Hypothalamus (tissue), 51 donors: ENCODE measurements around the gene CASS4.

Experiments used
- DNase-seq, 51 donors: peaks; one replicate each; lab custom pipeline; 2025; lab: John Stamatoyannopoulos, UW

Gene CASS4

DNA sequence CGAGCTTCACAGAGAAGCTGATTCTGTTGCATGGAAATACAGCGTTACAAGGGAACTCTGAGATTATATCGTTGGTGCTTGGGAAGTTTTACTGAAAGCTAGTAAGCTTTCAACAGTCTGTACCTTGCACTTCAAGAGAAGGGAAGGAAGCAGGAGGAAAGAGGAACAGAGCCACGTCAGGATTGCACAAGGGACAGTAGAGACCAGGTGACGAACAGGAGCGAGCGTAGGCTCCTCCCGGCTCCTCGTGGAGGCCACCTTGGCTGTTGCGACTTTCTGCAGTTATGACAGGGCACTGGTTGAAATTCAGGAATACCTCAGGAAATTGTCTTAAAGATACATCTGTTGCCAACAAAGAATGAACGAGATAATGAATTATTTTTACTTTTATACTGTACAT is 75.2 kb downstream of the CASS4 start:
- no peak for DNase-seq

DNA sequence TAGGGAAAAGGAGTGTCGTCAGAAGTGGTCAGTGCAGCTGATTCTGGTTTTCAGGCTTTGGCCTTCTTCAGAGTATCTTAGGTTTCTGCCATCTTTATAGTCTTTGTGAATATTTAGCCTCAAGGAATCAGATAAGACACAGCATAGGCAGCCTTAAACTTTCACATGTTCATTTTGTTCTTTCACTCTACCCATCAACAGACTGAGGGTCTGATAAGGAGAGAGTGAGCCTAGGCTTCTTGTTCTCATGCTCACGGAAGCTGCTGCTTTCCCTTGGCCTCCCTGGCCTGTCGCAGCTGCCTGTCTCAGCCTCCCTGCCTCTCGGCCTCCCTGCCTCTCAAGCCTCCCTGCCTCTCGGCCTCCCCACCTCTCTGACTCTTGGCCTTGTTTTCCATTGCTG is 76.5 kb downstream of the CASS4 start:
- DNase-seq: no peak

DNA sequence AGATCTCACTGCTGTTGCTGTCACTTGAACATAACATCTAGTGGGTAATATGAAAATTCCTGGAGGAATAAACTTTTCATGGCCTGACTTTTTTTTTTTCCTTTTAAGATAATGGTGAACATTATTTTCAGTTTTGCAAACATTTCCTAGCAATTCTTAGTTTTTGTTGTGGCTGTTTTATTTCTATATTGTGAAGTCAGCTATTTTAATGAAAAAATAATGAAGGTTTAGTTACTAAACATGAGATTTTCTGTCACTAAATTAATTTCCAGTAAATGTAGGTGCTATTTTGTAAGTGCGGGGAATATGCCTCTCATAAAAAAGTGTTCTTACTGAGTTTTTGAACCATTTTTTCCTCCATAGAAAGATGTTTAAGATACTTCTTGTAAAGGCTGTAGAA is 89.1 kb downstream of the CASS4 start:
- no peak for DNase-seq

DNA sequence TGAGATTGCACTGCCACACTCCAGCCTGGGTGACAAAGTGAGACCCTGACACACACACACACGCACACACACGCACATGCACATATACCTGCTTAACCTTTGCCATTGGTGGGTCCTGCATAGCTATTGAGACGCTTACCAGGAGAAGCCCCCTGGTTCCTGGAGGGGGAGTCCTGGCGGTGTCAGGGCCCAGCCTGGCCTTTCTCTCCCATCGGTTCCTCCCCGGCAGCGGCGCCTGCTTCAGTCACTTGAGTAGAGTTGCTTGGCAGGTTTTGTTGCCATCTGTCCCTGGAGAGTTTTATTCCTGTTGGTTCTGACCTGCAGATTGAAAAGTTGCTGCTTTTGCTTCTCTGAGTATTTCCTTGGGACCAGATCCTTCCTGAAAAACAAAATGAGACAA is 91.9 kb downstream of the CASS4 start:
- DNase-seq: no peak

GRCh38 chr20:56504373-56505005 is 92.4 kb downstream of the CASS4 start:
- DNase-seq: no peak

- no peak for DNase-seq
Observed at GRCh38 chr20:56506103-56506502, 94.0 kb downstream of the CASS4 start.
